Parathyroid adenoma (tissue), 2 donors: ENCODE measurements around the gene NDUFA6.
"Not testable (repeated sequence)": the region's sequence is repeated elsewhere in the genome, so short reads cannot be mapped to it uniquely, and the experiment has no call there.

Source experiments
- H2AFZ ChIP-seq: fragments of 300-600 bp; sonication (generic); one replicate; pipeline ENCODE4 v1.7.0; 2017; ENCODE audit warnings: antibody characterized with exemption, mild to moderate bottlenecking
- H3K27ac ChIP-seq: fragments of 300-600 bp; sonication (generic); one replicate; pipeline ENCODE4 v1.7.0; 2017
- H3K27me3 ChIP-seq: fragments of 300-600 bp; sonication (generic); one replicate; pipeline ENCODE4 v1.7.0; 2017; ENCODE audit warnings: low read length; ENCODE audit not compliant: control insufficient read depth, insufficient read depth
- H3K36me3 ChIP-seq: fragments of 300-600 bp; sonication (generic); one replicate; pipeline ENCODE4 v1.7.0; 2017; ENCODE audit warnings: low read length; ENCODE audit not compliant: control insufficient read depth, insufficient read depth
- H3K4me1 ChIP-seq: fragments of 300-600 bp; sonication (generic); one replicate; pipeline ENCODE4 v1.7.0; 2017; ENCODE audit warnings: control low read depth
- H3K4me2 ChIP-seq: fragments of 300-600 bp; sonication (generic); one replicate; pipeline ENCODE4 v1.7.0; 2017; ENCODE audit warnings: low read length
- H3K4me3 ChIP-seq: fragments of 300-600 bp; sonication (generic); one replicate; pipeline ENCODE4 v1.7.0; 2017; ENCODE audit warnings: low read depth, low read length
- H3K79me2 ChIP-seq: fragments of 300-600 bp; sonication (generic); one replicate; pipeline ENCODE4 v1.7.0; 2017; ENCODE audit warnings: control low read depth
- H3K9ac ChIP-seq: fragments of 300-600 bp; sonication (generic); one replicate; pipeline ENCODE4 v1.7.0; 2017; ENCODE audit warnings: mild to moderate bottlenecking
- H3K9me3 ChIP-seq: fragments of 300-600 bp; sonication (generic); one replicate; pipeline ENCODE4 v1.7.0; 2017; ENCODE audit warnings: low read length; ENCODE audit not compliant: control insufficient read depth
- TF ChIP-seq, protein P1 (sequence below): fragments of 300-600 bp; sonication (generic); IDR thresholded peaks from one replicate; pipeline ENCODE4 v1.7.0; 2017; ENCODE audit warnings: antibody characterized with exemption, mild to moderate bottlenecking
- donor health status: primary hyperparathyroidism.

NDUFA6 gene

GRCh38 chr22:42127606-42128005 is 37.0 kb upstream of the NDUFA6 start:
- Histone ChIP-seq H3K36me3 (no peaks in the 10 kb centered on the region), H3K79me2 (no peaks in the 10 kb centered on the region), H3K4me3 (no peak overlapping the region), H3K27ac (no peak overlapping the region), H3K4me1 (no peaks in the 10 kb centered on the region), H3K9me3 (no peaks in the 10 kb centered on the region), H3K27me3 (no peaks in the 10 kb centered on the region), H2AFZ (no peak overlapping the region), H3K9ac (no peak overlapping the region), H3K4me2 (no peak overlapping the region)
- TF ChIP-seq, protein P1, sequence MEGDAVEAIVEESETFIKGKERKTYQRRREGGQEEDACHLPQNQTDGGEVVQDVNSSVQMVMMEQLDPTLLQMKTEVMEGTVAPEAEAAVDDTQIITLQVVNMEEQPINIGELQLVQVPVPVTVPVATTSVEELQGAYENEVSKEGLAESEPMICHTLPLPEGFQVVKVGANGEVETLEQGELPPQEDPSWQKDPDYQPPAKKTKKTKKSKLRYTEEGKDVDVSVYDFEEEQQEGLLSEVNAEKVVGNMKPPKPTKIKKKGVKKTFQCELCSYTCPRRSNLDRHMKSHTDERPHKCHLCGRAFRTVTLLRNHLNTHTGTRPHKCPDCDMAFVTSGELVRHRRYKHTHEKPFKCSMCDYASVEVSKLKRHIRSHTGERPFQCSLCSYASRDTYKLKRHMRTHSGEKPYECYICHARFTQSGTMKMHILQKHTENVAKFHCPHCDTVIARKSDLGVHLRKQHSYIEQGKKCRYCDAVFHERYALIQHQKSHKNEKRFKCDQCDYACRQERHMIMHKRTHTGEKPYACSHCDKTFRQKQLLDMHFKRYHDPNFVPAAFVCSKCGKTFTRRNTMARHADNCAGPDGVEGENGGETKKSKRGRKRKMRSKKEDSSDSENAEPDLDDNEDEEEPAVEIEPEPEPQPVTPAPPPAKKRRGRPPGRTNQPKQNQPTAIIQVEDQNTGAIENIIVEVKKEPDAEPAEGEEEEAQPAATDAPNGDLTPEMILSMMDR = no peak

DNA sequence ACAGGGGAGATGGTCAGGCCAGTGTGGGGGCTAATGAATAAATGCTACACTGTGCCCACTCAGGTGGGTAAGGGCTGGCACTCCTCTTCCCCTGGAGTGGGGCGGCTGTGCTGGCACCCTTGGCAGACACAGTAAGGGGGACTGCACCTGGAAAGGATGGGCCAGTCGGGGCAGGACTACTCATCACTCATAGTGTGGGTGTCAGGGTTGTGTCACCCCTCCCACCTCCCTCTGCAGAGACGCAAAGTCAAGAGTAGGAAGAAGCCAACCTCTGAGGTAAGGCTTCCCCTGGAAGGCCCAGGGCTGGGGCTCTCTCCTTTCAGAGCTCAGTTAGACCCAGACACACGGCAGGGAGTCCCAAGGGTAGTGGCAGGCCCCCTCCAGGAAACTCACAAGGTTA is 33.0 kb upstream of the NDUFA6 start:
- not testable (repeated sequence) for H3K9me3 ChIP-seq, H3K4me3 ChIP-seq, H3K9ac ChIP-seq, H3K79me2 ChIP-seq, H2AFZ ChIP-seq, H3K4me2 ChIP-seq, H3K27me3 ChIP-seq, H3K4me1 ChIP-seq, H3K36me3 ChIP-seq, H3K27ac ChIP-seq

DNA sequence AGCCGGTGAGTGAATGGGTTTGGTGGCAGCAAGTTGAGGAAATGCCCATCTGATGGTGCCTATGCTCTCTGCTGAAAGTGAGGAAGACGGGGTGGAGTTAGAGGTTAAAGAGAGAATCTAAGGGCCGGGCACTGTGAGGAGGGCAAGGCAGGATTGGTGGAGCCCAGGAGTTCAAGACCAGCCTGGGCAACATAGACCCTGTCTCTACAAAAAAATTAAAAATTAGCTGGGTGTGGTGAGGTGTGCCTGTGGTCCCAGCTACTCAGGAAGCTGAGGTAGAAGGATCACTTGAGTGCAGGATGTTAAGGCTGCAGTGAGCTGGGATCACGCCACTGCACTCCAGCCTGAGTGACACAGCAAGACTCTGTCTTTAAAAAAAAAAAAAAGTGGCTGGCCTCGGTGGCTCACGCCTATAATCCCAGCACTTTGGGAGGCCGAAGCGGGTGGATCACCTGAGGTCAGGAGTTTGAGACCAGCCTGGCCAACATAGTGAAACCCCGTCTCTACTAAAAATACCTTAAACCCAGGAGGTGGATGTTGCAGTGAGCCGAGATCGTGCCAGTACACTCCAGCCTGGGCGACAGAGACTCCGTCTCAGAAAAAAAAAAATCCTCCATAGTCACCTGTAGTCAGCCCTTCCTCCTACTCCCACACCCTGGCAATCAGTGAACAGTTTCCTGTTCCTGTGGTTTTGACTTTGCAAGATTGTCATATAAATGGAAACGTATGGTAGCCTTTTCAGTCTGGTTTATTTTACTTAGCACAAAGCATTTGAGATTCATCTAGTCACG is 29.9 kb upstream of the NDUFA6 start:
- not testable (repeated sequence) for H3K79me2 ChIP-seq, H3K4me2 ChIP-seq, H3K4me3 ChIP-seq, H3K4me1 ChIP-seq, H3K27me3 ChIP-seq, H2AFZ ChIP-seq, H3K9me3 ChIP-seq, H3K36me3 ChIP-seq, H3K9ac ChIP-seq, H3K27ac ChIP-seq

DNA sequence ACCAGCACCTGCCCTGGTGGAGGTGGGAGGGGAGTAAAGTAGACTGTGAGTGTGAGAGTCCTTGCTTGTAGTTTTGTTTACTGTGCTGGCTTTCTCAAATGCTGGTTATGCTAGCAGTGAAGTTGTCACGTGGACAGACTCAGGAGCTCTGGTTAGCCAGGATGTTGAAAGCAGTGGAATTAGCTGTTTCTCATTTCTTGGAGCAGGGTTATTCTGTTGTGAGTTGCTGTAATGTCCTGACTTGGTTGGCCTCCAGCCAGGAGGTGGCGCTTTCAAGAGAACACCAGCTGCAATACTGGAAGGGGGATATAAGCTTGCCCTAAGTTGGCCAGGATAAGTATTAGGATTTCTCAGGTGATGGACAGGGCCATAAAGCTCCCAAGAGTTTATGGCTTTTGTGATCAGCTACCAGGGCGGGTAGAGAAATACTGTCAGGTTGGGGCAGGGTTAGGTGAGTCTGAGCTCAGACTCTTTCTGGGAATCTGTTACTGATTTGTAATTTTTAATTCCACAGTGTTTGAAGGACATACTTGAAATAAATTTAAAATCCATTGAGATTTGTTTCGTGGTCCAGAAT is 26.4 kb upstream of the NDUFA6 start:
- H3K9ac ChIP-seq = no peak overlapping the region
- no peaks in the 10 kb centered on the region for H3K27me3 ChIP-seq
- H3K4me2 ChIP-seq = no peak overlapping the region
- no peaks in the 10 kb centered on the region for H3K36me3 ChIP-seq
- no peaks in the 10 kb centered on the region for H3K79me2 ChIP-seq
- no peak overlapping the region for H3K4me3 ChIP-seq
- TF ChIP-seq, protein P1 = no peak
- no peaks in the 10 kb centered on the region for H3K4me1 ChIP-seq
- H3K27ac ChIP-seq = no peak overlapping the region
- H3K9me3 ChIP-seq = no peaks in the 10 kb centered on the region
- H2AFZ ChIP-seq = no peak overlapping the region

- not testable (repeated sequence) for H3K79me2 ChIP-seq, H3K4me1 ChIP-seq, H3K9ac ChIP-seq, H3K4me2 ChIP-seq, H2AFZ ChIP-seq, H3K36me3 ChIP-seq, H3K4me3 ChIP-seq, H3K27ac ChIP-seq, H3K27me3 ChIP-seq, H3K9me3 ChIP-seq
These were observed 24.9 kb upstream of the NDUFA6 start for GRCh38 chr22:42115420-42115830.

DNA sequence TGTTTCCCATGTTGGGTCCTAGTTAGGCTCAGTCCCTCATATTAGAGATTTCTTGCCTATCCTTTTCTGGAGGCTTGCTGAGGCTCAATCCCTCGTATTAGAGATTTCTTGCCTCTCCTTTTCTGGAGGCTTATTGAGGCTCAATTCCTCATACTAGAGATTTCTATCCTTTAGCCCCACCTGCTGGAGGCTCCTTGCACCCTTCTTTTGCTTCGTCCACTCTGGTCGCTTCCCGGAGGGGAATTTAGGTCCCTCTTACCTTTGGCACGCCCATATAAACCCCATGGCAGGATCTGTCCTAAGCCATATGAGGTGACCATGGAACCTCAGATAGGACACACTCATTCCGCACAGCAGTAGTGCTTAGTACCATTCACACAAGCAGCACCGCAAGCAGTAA is 24.1 kb upstream of the NDUFA6 start:
- TF ChIP-seq, protein P1 = no peak
- H3K9ac ChIP-seq = no peak overlapping the region
- H2AFZ ChIP-seq = no peak overlapping the region
- no peaks in the 10 kb centered on the region for H3K36me3 ChIP-seq
- no peaks in the 10 kb centered on the region for H3K4me1 ChIP-seq
- no peak overlapping the region for H3K4me2 ChIP-seq
- H3K27me3 ChIP-seq = no peaks in the 10 kb centered on the region
- no peak overlapping the region for H3K27ac ChIP-seq
- no peaks in the 10 kb centered on the region for H3K9me3 ChIP-seq
- H3K79me2 ChIP-seq = no peaks in the 10 kb centered on the region
- no peak overlapping the region for H3K4me3 ChIP-seq

GRCh38 chr22:42112793-42113192 is 22.2 kb upstream of the NDUFA6 start:
- H3K36me3 ChIP-seq, H3K9me3 ChIP-seq, H3K4me2 ChIP-seq, H3K27me3 ChIP-seq, H3K79me2 ChIP-seq, H3K9ac ChIP-seq, H3K4me3 ChIP-seq, H3K4me1 ChIP-seq, H2AFZ ChIP-seq, H3K27ac ChIP-seq: not testable (repeated sequence)
